Activated naive CD8-positive, alpha-beta T cell treated with anti-CD3 and anti-CD28 coated beads, Interleukin-2, amount 50 U/mL, for 16 hours (primary cell): ENCODE results near the gene KNCN.

Experiments used
- DNase-seq: peaks from one replicate; pipeline ENCODE4 v3.0.0-alpha.2; 2020; ENCODE audit warnings: low read depth, low spot score

Gene KNCN

GRCh38 chr1:46569116-46569515, 17.7 kb upstream of the KNCN start:
- DNase-seq = no peak

- no peak for DNase-seq
Measured at GRCh38 chr1:46568461-46568891, 17.0 kb upstream of the KNCN start.

- DNase-seq = no peak
Measured at GRCh38 chr1:46563341-46563740, 11.9 kb upstream of the KNCN start.

GRCh38 chr1:46562498-46562897, 11.1 kb upstream of the KNCN start:
- no peak for DNase-seq

- DNase-seq = no peak
Measured at GRCh38 chr1:46558966-46559365, 7.5 kb upstream of the KNCN start.

- no peak for DNase-seq
Measured at GRCh38 chr1:46558141-46558963, 6.9 kb upstream of the KNCN start.

- DNase-seq = no peak
Measured at GRCh38 chr1:46557403-46557802, 6.0 kb upstream of the KNCN start.

GRCh38 chr1:46556822-46557221, 5.4 kb upstream of the KNCN start:
- no peak for DNase-seq

- DNase-seq = no peak
Measured at GRCh38 chr1:46555826-46556619, 4.6 kb upstream of the KNCN start.

- DNase-seq = no peak
Measured at GRCh38 chr1:46554597-46555381, 3.3 kb upstream of the KNCN start.

GRCh38 chr1:46554236-46554596, 2.8 kb upstream of the KNCN start:
- no peak for DNase-seq

- DNase-seq = no peak
Measured at GRCh38 chr1:46553506-46553905, 2.1 kb upstream of the KNCN start.

- DNase-seq = no peak
Measured at GRCh38 chr1:46552357-46553237, 1.1 kb upstream of the KNCN start.

- DNase-seq = no peak
Measured at GRCh38 chr1:46550751-46551231, 656 bp downstream of the KNCN start.

- no peak for DNase-seq
Measured at GRCh38 chr1:46549697-46550681, 1.5 kb downstream of the KNCN start.

- no peak for DNase-seq
Measured at GRCh38 chr1:46547481-46548383, 3.7 kb downstream of the KNCN start.

GRCh38 chr1:46546210-46546609, 5.2 kb downstream of the KNCN start:
- no peak for DNase-seq

- no peak for DNase-seq
Measured at GRCh38 chr1:46545784-46546183, 5.7 kb downstream of the KNCN start.
